Activated CD4-positive, CD25-positive, alpha-beta regulatory T cell (primary cell): ENCODE results near the gene FGFBP1.
A peak's percentile ranks its signal among the peaks of the same experiment; 100 is the strongest.

Experiments used
- DNase-seq, 4 experiments: peaks; one replicate each; lab custom pipeline; 2025; lab: John Stamatoyannopoulos, UW

Gene FGFBP1

GRCh38 chr4:15938640-15939039 lies at the start of gene FGFBP1:
Gene FGFBP1 (minus strand): TSS chr4:15938740. CDS start chr4:15936632, 2,108 bp downstream.
- no peak for DNase-seq

DNA sequence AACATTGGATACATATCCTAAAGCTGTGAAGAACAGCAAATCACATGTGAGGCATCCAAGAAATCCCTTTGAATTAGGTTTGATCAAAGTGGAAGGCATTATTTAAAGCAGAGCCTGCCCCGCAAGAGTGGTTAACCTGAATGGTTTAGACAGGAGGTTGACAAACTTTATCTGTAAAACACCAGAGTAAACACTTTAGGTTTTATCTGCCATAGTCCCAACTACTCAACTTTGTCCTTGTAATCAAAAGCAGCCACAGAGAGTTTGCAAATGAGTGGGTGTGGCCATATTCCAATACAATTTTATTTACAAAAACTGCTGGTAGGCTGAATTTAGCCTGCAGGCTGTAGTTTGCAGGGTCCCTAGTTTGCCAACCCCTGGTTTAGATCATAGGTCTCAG lies 49.7 kb upstream of the FGFBP1 start:
- DNase-seq = no peak

GRCh38 chr4:15986907-15987306 lies 48.4 kb upstream of the FGFBP1 start:
- no peak for DNase-seq

DNA sequence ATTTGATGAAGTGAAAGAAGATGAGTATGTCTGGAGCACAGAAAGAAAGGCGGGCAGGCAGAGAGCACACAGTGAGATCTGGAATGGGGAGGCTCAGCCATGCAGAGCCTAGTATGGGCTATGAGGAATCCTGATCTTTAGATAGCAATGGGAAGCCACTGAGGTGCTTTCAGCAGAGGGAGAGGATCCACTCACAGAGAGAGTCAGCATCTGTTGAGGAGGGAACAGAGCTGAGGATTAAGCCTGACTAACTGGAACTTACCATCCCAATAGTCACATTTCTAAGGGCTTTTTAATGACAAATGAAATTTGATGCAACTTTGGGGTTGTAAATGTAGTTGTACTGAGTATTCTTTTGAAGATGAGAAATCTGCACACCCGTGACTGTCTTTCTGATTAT lies 45.1 kb upstream of the FGFBP1 start:
- DNase-seq = no peak

DNA sequence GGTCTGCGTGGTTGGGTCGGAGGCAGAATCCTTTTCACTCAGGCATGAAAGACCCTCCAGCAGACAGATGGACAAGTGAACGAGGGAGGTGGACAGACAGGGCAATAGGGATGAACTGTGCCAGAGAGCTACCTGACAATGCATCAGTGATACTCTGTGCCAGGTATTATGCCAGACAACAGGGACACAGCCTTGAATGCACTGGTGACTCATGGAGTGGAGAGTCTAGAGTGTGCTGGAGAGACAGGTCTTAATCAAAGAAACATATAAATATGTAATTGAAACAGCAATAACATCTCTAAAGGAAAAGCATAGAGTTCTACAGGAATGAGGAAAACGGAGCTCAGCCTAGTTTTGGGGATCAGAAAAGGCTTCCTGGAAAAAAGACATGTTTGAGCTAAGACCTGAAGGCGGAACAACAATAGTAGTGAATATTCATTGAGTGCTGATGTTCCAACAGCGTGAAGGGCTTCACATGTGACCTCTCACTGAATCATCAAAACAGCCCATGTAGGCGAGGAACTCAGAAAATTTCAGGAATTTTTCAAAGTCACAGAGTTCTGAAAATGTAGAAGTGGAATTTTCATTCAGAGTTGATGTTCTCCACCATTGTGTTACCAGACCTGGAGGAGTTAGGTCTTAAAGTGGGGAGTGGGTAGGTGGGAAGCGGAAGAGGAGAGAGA lies 44.4 kb upstream of the FGFBP1 start:
- no peak for DNase-seq

DNA sequence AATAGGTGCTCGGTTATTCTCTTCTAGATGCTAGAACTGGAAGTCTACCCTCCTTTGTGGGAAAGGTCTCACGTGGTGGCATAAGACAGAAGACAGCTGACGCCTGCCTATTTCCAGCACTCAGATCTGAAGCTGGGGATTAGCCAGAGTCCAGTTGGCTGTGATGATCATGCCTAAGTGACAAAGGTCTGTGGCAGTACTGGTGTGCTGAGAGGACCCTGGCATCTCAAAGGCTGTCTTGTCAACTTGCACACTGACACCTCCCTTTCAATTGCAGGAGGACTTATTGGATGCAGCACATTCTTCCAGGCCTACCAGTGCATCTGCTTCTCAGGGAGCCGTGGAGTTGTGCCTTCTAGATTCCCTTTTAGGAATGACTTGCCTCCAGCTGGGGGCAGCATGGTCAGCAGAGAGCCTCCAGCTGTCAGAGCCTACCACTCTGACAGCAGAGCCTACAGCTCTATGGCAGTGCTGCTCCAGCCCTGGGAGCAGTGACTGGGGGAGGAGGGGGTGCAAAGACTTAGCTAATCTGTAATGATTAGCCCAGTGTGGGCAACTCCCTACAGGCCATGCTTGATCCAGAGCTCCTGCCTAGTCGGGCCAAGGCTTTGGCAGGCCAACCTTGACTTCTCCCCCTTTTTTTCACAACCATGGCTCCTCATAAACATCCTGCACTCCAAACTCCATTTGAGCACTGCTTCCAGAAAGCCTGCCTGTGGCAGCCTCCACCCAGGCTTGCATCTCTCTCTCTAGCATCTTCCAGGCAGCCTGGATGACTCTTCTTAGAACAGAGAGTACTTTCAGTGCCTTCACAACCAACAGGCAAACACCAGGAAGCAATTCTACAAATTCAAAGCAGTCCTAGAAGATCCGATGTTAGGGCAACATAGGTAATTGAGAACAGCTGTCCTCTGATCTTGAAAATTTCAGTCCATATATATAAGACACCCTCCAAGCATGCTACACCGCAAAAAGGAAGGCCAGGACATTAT lies 38.2 kb upstream of the FGFBP1 start:
- DNase-seq = no peak

DNA sequence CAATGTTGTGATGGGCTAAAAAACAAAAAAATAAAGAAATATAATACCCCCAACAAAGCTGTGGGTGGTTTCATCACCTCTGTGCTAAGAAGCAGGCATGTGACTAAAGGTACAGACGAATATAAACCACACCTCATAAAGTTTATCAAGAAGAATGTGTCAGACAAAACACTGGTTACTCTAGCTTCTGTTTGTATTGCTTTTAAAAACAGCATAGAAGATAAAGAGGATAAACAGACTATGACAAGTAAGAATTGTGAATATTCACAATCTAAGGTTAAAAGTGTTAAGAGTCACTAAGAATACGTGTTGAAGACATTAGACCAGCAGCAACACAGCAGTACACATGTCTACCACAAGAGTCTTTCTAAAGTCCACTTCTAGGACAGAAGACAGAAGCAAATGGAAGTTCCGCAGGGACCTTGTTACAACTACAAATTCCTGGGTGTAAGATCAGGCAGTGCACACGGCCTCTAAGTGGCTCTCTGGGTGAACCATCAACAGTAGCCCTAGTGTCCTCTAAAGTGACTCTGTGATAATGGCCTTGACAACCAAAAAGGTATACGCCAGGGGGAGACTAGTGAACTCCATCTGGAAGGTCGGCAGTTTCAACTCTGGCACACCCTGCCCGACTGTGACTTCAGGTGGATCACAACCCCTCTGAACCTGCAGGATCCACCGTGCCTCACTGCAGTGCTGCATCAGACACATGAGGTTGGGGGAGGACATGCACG lies 32.7 kb upstream of the FGFBP1 start:
- no peak for DNase-seq

DNA sequence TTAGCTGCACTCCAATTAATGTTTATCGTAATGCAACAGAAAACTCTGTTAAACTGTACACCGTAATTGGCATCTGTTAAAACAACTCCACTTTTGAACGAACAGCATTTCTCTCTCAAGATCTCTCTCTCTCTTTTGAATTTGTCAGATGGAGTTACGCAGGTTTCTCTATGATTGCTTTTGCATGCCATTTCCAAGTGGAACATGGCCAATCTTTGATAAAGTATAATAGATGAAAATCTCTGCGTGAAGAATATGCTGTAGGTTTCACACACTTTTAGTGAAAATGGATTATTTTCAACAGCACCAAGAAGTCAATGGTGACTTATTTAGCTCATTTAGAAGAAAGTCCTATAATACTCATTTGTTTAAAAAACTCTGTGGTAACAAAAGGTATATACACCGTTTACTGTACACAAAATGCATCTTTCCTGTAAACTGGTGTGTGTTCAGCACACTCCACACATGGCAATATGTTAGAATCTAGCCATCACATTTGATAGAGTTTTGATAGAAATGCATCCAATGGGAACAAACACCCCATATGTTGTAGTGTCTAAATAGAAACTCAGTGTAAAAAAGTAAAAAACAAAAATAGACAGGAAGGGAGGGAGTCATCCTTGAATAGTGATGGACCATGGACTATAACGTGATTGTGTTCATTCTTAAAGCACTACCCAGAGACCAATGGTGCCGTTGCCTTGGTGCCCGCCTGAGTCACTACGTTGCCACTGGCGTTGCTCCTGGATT lies 30.2 kb upstream of the FGFBP1 start:
- no peak for DNase-seq

DNA sequence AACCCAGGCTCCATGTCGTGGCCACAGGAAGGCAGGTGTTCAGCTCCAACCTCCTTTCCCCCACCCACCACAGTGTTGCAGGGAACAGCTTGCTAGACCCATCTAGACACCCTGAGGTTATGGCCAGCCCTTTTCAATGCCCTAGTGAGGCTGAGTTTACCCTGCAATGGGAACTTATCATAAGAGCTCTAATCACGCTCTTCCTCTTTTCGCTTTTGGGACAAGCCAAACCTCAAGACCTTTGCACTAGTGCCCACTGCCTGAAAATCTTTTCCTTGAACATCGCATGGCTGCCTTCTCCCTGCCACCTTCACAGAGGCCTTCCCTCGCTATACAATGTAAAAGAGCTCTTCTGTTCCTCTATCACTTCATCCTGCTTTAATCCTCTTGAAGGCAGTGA lies 26.8 kb upstream of the FGFBP1 start:
- no peak for DNase-seq

- DNase-seq = no peak
Measured at GRCh38 chr4:15964159-15964558, 25.6 kb upstream of the FGFBP1 start.

DNA sequence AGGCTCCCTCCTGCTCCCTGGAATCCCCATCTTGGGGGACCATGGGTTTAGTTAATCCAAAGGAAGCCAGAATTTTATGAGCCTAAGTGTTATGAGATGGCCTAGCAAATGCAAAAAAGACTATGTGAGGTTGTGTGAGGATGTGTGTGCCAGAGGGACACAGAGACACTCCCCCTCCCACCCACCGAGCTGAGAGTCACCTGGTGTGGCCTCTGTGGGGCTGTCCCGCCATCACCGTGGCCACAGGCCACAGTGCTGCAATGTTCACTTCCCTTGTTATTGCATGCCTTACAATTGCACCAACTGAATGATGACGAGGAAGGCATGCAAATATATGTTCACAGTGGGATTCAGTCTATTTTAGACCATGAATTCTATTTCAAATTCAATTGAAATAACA lies 25.0 kb upstream of the FGFBP1 start:
- no peak for DNase-seq

DNA sequence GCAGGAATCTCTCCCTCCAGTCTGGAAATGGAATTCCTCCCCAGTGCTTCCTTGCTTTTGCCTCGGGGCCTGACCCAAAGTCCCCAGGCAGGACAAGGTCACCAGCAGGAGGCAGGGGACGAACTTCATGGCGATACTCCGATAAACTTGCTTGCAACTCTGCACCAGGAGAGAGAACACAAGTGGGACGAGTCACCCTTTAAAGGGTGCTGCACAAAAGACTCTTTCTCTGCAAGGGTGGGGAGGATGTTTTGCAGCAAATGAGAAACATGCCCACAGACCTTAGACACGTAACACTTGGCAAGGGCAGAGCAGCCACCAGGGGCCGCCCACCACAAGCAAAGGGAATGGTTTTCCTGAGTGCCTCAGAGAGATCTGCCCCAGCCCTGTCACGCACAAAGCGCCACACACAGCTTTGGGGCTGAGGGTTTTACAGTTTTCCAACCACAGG lies 24.5 kb upstream of the FGFBP1 start, which contains the start of gene FGFBP2:
Gene FGFBP2, minus strand, starts transcription at position 175 of the 451 bp plus-strand sequence. Its CDS starts 46 bp downstream, at position 129.
- DNase-seq = no peak

GRCh38 chr4:15961781-15962510 lies 23.4 kb upstream of the FGFBP1 start:
- no peak for DNase-seq

DNA sequence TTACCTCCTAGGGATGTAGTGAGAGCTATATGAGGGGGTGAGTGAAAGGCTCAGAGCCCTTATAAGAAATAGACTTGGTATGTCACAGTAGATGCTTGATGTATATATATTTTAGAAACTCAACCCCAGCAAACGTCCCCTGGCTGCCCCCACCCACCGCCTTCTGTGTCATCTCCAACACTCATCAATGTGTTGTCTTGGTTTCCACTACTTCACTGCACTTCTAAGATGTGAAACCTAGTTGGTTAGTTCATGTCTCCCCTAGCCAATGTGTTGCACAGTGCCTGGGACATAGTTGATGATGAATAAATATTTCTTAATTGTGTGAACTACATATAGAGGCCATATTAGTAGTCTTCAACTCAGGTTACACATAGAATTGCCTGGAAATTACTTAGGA lies 20.0 kb upstream of the FGFBP1 start:
- DNase-seq = no peak

GRCh38 chr4:15956179-15956850 lies 17.8 kb upstream of the FGFBP1 start:
- peak; percentile 24 to 70 (median 42) for DNase-seq

DNA sequence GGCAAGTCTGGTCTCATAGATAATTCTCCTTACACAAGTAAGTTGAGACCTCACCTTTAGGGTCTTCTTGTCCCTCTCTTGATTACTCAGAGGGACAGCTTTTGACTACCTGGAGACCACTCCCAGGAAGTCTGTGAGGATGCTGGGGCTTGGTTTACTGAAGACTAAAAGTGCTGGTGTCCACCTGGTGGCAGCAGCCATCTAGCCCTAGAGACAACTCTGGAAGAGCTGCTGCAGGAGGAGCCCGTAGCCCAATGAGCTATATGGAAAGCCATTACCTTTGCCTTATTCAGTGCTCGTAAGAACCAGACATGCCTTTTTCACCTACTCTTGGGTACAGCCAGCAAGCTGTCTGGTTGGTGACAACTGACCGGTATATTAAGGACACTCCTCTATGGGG lies 17.1 kb upstream of the FGFBP1 start:
- no peak for DNase-seq

- no peak for DNase-seq
Measured at GRCh38 chr4:15953625-15954024, 15.1 kb upstream of the FGFBP1 start.

DNA sequence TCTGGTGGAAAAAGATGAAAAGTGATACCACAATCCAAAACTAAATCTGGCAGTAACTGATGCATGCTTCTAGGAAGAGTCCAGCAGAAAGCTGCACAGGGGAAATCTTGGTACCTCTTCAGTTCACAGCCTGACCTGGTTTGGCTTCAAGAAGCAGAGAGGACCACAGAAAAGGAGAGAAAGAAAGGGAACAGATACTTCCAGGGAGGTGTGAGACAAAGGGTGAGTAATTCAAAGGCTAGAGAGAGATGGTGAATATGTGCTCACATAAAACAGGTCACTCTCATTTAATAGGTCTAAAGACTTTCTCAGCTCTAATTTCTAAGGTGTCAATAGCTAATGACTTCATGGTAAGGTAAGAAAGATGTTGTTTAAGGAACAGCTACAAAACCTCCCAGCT lies 13.2 kb upstream of the FGFBP1 start:
- no peak for DNase-seq

DNA sequence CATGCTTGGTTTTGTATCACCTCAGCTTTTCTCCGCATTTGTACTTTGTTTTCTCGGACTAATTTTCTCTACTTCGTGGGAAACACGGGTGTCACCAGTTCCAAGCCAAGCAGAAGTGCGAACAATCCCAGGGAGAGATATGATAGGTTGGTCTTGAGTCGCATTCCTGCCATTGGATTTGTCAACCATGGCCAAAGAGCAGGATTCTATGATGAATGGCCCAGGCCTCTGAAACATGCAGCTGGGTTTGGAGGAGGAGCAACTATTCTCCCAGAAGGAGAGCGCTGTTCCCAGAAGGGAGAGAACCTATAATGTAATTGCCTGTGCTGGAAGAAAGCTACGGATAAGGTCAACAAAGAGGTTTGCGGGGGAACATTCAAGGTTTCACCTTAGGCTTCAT lies 10.3 kb upstream of the FGFBP1 start:
- no peak for DNase-seq

- DNase-seq = no peak
Measured at GRCh38 chr4:15947684-15948083, 9.1 kb upstream of the FGFBP1 start.
